Panc1 (cell line): ENCODE data around the gene TMEM121B. TPM values are rescaled to one million over a fixed set of nuclear protein-coding genes. Genes with fewer than 3 reads are reported as not detected.

Experiments used
- ATAC-seq: fragments of 200-7000 bp; cut with Tn5 transposase; 2 replicates; pipeline ENCODE4 v1.9.1; 2020; ENCODE audit warnings: mild to moderate bottlenecking, moderate library complexity
- BruUV-seq: library from RNA; stranded (reverse); fragments of 400-500 nt; replicated peaks from 2 replicates; lab custom pipeline; 2021; lab: Mats Ljungman, UMichigan
- CTCF ChIA-PET: fragments of 300-600 bp; sonication (Branson Sonifier 250); formaldehyde crosslinking; loops from one replicate; lab custom pipeline; 2022; ENCODE audit warnings: antibody characterized with exemption; lab: Charles Lee
- POLR2A ChIA-PET: fragments of 300-600 bp; sonication (Branson Sonifier 250); formaldehyde crosslinking; loops from one replicate; lab custom pipeline; 2022; ENCODE audit warnings: antibody characterized with exemption; lab: Charles Lee
- DNase-seq: peaks from one replicate; pipeline ENCODE4 v3.0.0-alpha.2; 2010; ENCODE audit warnings: low read depth, low spot score
- H3K27ac ChIP-seq: 2 replicates; pipeline ENCODE4 v1.5.1; 2011; ENCODE audit warnings: mild to moderate bottlenecking, low read length, inconsistent platforms
- H3K27me3 ChIP-seq: fragments of 200-500 bp; sonication (Bioruptor generic); 2 replicates; pipeline ENCODE4 v1.6.0; 2014; ENCODE audit warnings: low read length, inconsistent platforms; ENCODE audit not compliant: control insufficient read depth, insufficient read depth
- H3K36me3 ChIP-seq: fragments of 200-500 bp; sonication (Bioruptor generic); 2 replicates; pipeline ENCODE4 v1.5.1; 2014; ENCODE audit warnings: inconsistent platforms, mild to moderate bottlenecking, low read length, moderate library complexity; ENCODE audit not compliant: control insufficient read depth, insufficient read depth
- H3K4me1 ChIP-seq: 2 replicates; pipeline ENCODE4 v1.5.1; 2011; ENCODE audit warnings: inconsistent platforms, mild to moderate bottlenecking, low read length, moderate library complexity; ENCODE audit not compliant: control insufficient read depth, insufficient read depth
- H3K4me3 ChIP-seq, 2 experiments: 2 replicates each; pipeline ENCODE4 v1.5.1; 2011 to 2012; ENCODE audit warnings: low read depth in 2 of 2, low read length in 2 of 2, mild to moderate bottlenecking in 2 of 2, inconsistent platforms in 1 of 2, moderate library complexity in 1 of 2
- H3K9me3 ChIP-seq: fragments of 200-500 bp; sonication (Bioruptor generic); 2 replicates; pipeline ENCODE4 v1.5.1; 2014; ENCODE audit warnings: low read depth, mild to moderate bottlenecking, inconsistent platforms, low read length, moderate library complexity; ENCODE audit not compliant: control insufficient read depth, insufficient read depth
- CTCF ChIP-seq: fragments of 450-650 bp; IDR thresholded peaks from 2 replicates; pipeline ENCODE4 v1.5.1; 2017; ENCODE audit warnings: mild to moderate bottlenecking
- POLR2AphosphoS5 ChIP-seq: IDR thresholded peaks from 2 replicates; pipeline ENCODE4 v1.6.1; 2012; ENCODE audit warnings: mild to moderate bottlenecking, low read depth, low read length, moderate library complexity
- REST ChIP-seq, 2 experiments: IDR thresholded peaks; 2 replicates each; pipeline ENCODE4 v1.6.1; 2011 to 2012; ENCODE audit warnings: low read depth in 2 of 2, control low read depth in 1 of 2, low read length in 1 of 2, mild to moderate bottlenecking in 1 of 2, moderate library complexity in 1 of 2; ENCODE audit not compliant: insufficient read depth in 1 of 2
- SIN3A ChIP-seq: IDR thresholded peaks from 2 replicates; pipeline ENCODE4 v1.6.1; 2012; ENCODE audit warnings: low read depth, mild to moderate bottlenecking, low read length, moderate library complexity, borderline replicate concordance; ENCODE audit not compliant: insufficient read depth
- TCF7L2 ChIP-seq: IDR thresholded peaks from 2 replicates; pipeline ENCODE4 v1.6.1; 2011; ENCODE audit warnings: mild to moderate bottlenecking, low read depth, low read length, inconsistent platforms
- in situ Hi-C: cut with HindIII; loops from 2 replicates; pipeline ENCODE4 v1.10.0; 2016; ENCODE audit warnings: low sequenced_read_pairs, low pct_unique_long_range_greater_than_20kb
- intact Hi-C: fragments of 100-400 bp; cut with micrococcal nuclease; formaldehyde crosslinking; loops from one replicate; pipeline ENCODE4 v1.10.0; 2022; ENCODE audit not compliant: unreplicated experiment
- total RNA-seq: library from RNA; stranded (reverse); gene quantifications from one replicate; pipeline ENCODE4 v1.2.1, GENCODE V29; 2021; ENCODE audit not compliant: unreplicated experiment

Gene TMEM121B
- total RNA-seq, 1 experiment from 2014 or later = 0.44 TPM

- Histone ChIP-seq H3K4me1 (no peaks in the 10 kb centered on the region), H3K27ac (no peak overlapping the region), H3K27me3 (no peaks in the 10 kb centered on the region), H3K9me3 (no peaks in the 10 kb centered on the region), H3K36me3 (no peaks in the 10 kb centered on the region), H3K4me3 (no peak overlapping the region)
- in situ Hi-C loops = no loop called here
- intact Hi-C loops = loop anchor here (10.0 kb wide), 1 partner anchor 428 kb away; no protein-coding TSS in a partner anchor
- CTCF ChIA-PET = interaction anchor here (0.6 to 1.5 kb wide), 2 partner anchors 20 to 62 kb away, joined by 3 read pairs; no protein-coding TSS in a partner anchor
- ATAC-seq (no peak), DNase-seq (no peak)
- no TSS peak for BruUV-seq
- POLR2A ChIA-PET = no interaction called here
- TF ChIP-seq REST (IDR thresholded peaks at IDR 0.05; ENCODE audit: insufficient read depth in 1 of 2, low read depth in 2 of 2, low read length in 1 of 2) = no peak
Observed at GRCh38 chr22:17077255-17077654, 43.9 kb downstream of the TMEM121B start.

- DNase-seq (no peak), ATAC-seq (no peak)
- no peak overlapping the region for H3K27ac ChIP-seq
- ChIA-PET POLR2A (no interaction called here), CTCF (interaction anchor here (0.7 to 1.7 kb wide), 3 partner anchors 16 to 195 kb away, joined by 3 to 4 read pairs (median 3); no protein-coding TSS in a partner anchor)
- TF ChIP-seq CTCF (no peak), TCF7L2 (no peak), REST (IDR thresholded peaks at IDR 0.05; ENCODE audit: insufficient read depth in 1 of 2, low read depth in 2 of 2, low read length in 1 of 2) (no peak), SIN3A (no peak), POLR2AphosphoS5 (no peak)
- H3K9me3 ChIP-seq = no peaks in the 10 kb centered on the region
- in situ Hi-C loops (no loop called here), intact Hi-C loops (loop anchor here (2.0 to 10.0 kb wide), 2 partner anchors 96 to 430 kb away; no protein-coding TSS in a partner anchor)
- no TSS peak for BruUV-seq
- no peaks in the 10 kb centered on the region for H3K27me3 ChIP-seq
- no peaks in the 10 kb centered on the region for H3K4me1 ChIP-seq
- no peaks in the 10 kb centered on the region for H3K36me3 ChIP-seq
- H3K4me3 ChIP-seq = no peak overlapping the region
Observed at GRCh38 chr22:17074648-17075002, 46.5 kb downstream of the TMEM121B start.
